GM19025 (cell line): ENCODE measurements around the gene ZNF620.
"Not testable (repeated sequence)": the region's sequence is repeated elsewhere in the genome, so short reads cannot be mapped to it uniquely, and the experiment has no call there.

Experiments used
- ATAC-seq: cut with Tn5 transposase; IDR thresholded peaks from one replicate; pipeline ENCODE4 v1.9.1; 2021; ENCODE audit warnings: mild to moderate bottlenecking, low read depth, moderate library complexity; ENCODE audit not compliant: unreplicated experiment

The ZNF620 gene

DNA sequence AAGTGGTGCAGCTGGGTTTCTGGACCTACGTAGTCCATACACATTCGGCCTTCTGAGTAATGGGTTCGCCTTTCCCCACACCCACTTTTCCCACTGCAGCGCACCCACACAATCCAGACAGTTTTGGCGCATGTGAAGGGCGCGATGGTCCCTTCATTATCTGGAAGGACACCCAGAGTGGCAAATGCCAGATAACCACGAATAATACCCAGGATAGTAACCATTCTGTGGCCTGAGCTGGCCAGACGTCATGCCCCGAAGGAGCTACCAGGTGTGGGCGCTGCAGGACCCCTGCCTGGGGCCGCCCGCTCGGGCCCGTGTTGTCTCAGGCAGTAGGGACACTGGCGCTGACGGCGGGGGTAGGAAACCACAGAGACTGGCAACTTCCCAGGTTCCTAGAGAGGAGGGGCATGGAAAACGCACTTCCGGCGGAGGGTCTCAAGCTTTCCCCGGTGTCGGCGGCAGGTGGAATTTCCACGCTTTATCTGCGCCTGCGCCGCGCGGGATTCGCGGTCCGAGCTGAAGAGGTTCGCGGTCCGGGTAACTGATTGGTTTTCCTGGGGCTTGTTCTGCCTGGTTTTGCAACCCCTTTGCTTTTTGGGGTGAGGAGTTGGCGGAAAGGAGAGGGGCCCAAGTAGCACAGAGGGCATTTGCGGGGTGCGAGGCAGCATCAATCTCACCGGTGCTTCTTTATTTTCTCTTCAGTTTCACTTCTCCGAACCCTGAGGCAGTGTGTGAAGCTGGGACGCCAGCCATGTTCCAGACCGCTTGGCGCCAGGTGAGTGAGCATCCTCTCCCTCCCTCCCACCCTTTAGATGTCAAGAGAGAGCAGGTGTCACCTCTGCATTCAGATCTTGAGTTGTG is at the start of gene ZNF620:
TSS of gene ZNF620 (plus strand) at position 441 of the 864 bp plus-strand sequence. CDS start at position 755, 314 bp downstream.
- ATAC-seq, result peak; percentile 66

GRCh38 chr3:40456279-40456939 is 49.4 kb upstream of the ZNF620 start:
- ATAC-seq, result no peak

GRCh38 chr3:40456940-40457823 is 48.7 kb upstream of the ZNF620 start, which contains the start of gene RPL14:
Gene RPL14, plus strand, starts transcription at chr3:40457339. Its CDS starts 133 bp downstream, at chr3:40457472.
- peak; percentile 62 for ATAC-seq

- ATAC-seq, result no peak
Observed at GRCh38 chr3:40458473-40458872, 47.4 kb upstream of the ZNF620 start.

DNA sequence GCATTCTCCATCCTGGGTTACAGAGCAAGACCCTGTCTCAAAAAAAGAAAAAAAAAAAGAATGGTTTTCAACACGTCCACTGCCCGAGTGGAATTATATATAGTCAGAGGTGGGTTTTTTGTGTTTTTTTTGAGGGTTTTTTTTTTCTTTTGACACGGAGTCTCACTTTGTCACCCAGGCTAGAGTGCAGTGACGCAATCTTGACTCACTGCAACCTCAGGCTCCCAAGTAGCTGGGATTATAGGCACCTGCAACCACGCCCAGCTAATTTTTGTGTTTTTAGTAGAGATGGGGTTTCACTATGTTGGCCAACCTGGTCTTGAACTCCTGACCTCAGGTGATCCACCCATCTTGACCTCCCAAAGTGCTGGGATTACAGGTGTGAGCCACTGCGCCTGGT is 45.4 kb upstream of the ZNF620 start:
- not testable (repeated sequence) for ATAC-seq

- no peak for ATAC-seq
Observed at GRCh38 chr3:40461161-40461560, 44.7 kb upstream of the ZNF620 start.

GRCh38 chr3:40462838-40463237 is 43.0 kb upstream of the ZNF620 start:
- ATAC-seq, result not testable (repeated sequence)

DNA sequence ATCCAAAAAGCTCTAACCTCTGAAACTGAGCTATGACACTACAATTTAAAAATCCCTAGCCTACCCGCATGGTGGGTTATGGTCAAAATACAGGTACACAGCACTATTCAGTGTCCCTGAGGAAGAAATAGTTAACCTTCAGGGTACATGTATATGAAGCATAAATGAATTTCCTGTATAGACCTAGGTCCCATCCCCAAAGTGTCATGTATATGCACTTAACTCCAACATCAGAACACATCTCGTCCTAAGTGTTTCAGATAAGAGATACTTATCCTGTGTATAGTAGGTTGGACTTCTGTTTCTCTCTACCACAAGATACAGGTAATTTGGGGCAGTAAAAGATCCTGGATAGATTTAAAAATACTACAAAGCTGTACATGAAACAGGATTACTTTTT is 42.3 kb upstream of the ZNF620 start:
- ATAC-seq, result no peak

DNA sequence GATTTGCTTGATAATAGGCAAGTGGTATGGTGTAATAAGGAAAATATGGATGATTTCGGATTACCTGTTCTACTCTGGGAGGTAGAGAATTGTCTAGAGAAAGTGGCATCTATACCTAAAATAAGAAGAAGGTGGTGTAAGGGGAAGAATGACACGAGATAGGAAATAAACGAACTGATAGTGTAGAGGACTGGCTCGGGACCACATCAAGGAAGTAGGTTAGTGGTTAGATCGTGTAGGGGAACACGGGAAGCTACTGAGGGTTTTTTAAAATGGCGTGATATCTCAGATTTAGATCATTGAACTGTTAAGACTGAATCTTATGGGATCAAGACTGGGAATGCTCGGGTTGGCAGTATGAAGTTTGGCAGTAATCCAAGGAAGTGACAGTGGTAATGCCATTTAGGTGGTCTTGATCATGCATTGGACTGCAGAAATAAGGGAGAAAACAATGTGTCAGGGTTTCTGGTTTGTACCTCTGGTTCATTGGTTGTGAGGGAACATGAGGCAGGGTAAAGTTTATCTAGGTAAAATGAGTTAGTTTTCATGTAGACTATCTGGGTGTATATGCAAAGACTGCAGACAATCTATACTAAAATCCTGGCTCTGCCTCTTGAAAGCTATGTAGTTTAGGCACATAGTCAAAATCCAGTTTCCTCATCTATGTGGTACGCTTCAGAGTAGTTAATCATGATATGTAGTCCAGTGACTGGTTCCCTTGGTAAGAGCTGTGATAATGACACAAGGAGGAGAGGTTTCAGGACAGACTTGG is 41.3 kb upstream of the ZNF620 start:
- no peak for ATAC-seq

DNA sequence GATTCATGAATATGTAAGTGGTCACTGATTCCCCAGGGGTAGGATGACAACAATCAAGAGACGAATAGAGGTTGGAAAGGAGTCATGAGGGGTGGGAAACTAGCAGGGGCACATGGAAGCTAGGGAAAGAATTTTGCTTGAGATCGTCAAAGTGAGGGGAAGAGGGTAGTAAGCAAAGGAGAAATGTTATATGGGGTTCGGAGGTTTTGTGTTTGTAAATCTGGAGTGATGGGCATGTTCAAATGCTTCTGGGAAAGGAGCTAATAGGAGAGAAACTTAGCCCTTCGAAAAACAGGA is 40.8 kb upstream of the ZNF620 start:
- no peak for ATAC-seq

- no peak for ATAC-seq
Observed at GRCh38 chr3:40465456-40465855, 40.4 kb upstream of the ZNF620 start.

DNA sequence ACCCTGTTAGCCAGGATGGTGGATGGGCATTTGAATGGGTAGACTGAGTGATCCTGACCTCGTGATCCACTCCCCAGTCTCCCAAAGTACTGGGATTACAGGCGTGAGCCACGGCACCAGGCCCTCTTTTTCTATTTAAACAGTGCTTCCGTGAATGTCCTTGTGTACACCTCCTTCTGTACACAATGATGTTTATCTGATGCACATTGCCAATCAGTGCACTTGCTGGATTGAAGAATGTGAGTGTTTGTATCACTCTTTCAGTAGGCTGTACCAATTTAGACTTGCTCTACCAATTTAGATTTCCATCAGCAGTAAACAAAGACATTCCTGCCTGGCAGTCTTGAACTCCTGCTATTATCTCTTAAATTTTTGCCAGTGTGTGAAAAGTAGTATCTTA is 37.8 kb upstream of the ZNF620 start:
- no peak for ATAC-seq

DNA sequence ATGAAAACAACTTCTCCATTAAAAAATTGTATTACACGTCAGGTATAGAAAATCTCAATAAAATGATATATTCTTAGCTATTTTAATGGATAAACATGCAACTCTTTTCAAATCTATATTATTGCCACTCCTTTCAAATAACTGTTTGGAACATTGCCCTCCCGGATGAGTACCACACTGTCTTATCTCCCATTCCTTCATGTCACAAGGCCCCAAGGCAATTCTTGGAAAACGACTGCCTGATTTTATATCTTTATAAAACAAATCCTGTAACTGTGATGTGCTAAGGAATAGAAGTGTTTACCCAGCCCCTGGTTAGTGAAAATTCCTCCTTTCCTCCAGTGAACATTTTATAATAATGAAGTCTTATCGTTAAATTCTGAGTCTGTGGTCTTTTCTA is 35.1 kb upstream of the ZNF620 start:
- no peak for ATAC-seq

GRCh38 chr3:40476478-40477470 is 29.1 kb upstream of the ZNF620 start, which contains the start of gene ZNF619:
Gene ZNF619, plus strand, starts transcription at chr3:40477122. Its CDS starts 858 bp downstream, at chr3:40477980.
- peak; percentile 74 for ATAC-seq

DNA sequence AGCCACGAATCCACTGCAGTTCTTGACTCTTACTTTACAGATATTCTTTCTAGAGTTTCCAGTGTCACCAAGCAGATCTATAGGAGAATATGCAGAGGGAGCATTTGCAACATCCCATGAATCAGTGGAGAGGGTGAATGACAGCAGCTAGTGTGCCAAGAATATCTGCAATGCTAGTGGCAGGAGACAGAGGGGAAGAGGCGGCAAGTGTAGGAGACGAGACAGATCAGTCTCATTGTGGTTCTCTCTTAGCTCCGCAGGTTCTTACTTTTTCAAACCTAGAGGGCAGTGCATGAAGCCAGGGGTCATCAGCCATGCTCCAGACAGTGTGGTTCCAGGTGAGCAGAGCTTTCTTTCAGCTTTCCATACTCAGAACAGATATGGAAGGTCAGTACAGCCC is 28.2 kb upstream of the ZNF620 start:
- no peak for ATAC-seq

GRCh38 chr3:40487172-40487571 is 18.7 kb upstream of the ZNF620 start:
- ATAC-seq, result no peak

DNA sequence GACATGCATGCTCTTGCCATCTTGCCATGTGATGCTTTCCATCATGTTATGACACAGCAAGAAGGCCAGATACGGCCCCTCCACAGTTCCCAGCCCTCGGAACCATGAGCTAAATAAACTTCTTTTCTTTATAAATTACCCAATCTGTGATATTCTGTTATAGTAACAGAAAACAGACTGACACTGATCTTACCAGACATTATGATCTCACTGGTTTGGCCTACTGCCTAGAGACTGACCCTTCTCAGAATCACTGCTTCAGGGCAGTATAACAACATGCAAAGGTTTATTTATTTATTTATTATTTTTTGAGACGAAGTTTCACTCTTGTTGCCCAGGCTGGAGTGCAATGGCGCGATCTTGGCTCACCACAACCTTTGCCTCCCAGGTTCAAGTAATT is 14.9 kb upstream of the ZNF620 start:
- no peak for ATAC-seq

DNA sequence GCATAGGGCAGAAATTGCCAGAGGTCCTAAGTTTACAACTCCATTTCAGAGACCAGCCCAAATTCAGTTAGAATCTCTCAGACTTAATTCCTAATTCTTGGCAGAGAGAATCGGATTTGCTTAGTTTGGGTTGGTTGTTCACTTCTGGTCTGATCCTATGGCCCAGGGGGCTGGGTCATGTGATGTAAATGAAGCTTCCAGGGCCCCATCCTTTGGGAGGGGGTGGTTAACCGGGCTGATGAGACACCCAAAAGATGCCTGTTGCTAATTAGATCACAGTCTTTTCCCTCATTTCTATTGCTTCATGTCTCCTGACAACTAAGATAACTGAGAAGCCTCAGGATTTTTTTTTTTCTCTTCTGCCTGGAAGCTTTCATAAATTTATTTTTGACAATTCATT is 11.1 kb upstream of the ZNF620 start:
- ATAC-seq, result no peak

GRCh38 chr3:40497288-40497687 is 8.6 kb upstream of the ZNF620 start:
- ATAC-seq, result no peak
